H1 (cell line): ENCODE data around the gene ATP11A. TPM values are rescaled to one million over a fixed set of nuclear protein-coding genes. Genes with fewer than 3 reads are reported as not detected.

ENCODE experiments used
- BCL11A ChIP-seq, 2 experiments: IDR thresholded peaks; one replicate each; pipeline ENCODE4 v1.6.1; 2011; ENCODE audit warnings: low read depth in 2 of 2, low read length in 2 of 2, mild to moderate bottlenecking in 2 of 2
- MAX ChIP-seq: IDR thresholded peaks from 2 replicates; pipeline ENCODE4 v1.6.1; 2012; ENCODE audit warnings: inconsistent platforms
- polyA plus RNA-seq, 7 experiments: library from polyadenylated mRNA; depleted of rRNA in 3 of 7; stranded (reverse) in 5 of 7; unstranded in 2 of 7; fragments of >200 nt in 5 of 7; fragments of 200-250 nt in 2 of 7; gene quantifications; 1 replicate in 5 of 7; 2 replicates in 1 of 7; 4 replicates in 1 of 7; pipeline versions ENCODE4 v1.2.1 to v1.2.3, GENCODE V29; 2011 to 2013; ENCODE audit warnings: missing spikeins in 2 of 7, mixed read lengths in 2 of 7
- total RNA-seq: library from RNA; stranded (reverse); fragmentation: NEBNext Ultra II Directional; extraction: Animal tissue kit (Norgen Biotek cat#: 25700); gene quantifications from 2 replicates; pipeline ENCODE4 v1.2.1, GENCODE V29; 2021

The ATP11A gene
- total and polyA plus RNA-seq, 2 of the 8 experiments (the other 6 are each of a cell fraction or from before 2014, with no cell fraction given), result 28.8 to 72.9 TPM

GRCh38 chr13:112893570-112894422 is 204.0 kb downstream of the ATP11A start (continued):
- TF ChIP-seq BCL11A (IDR thresholded peaks at IDR 0.05; ENCODE audit: low read depth in 2 of 2, low read length in 2 of 2) (no peak), MAX (peak; percentile 81)
